Hypothalamus (tissue), 51 donors: ENCODE measurements around the gene ZPLD1.

Experiments
- DNase-seq, 51 donors: peaks; one replicate each; lab custom pipeline; 2025; lab: John Stamatoyannopoulos, UW

ZPLD1 gene

DNA sequence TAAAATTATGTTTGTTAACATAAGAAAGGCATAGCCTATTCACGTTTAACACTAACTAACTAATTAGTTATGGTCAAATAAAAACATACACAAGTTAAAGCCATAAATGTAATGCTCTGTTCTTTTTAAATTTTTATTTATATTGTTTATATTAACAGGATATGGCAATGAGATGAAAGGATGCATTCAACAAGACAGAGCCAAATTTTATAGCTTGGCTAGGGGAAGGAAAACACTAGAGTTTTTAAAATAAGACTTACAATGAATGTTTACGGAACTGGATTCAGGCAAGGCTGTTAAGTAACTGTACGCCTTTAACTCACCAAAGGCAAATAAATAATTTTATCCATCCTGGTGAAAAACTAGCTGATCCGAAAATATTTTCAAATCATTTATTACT, 86.4 kb downstream of the ZPLD1 start:
- DNase-seq = no peak

DNA sequence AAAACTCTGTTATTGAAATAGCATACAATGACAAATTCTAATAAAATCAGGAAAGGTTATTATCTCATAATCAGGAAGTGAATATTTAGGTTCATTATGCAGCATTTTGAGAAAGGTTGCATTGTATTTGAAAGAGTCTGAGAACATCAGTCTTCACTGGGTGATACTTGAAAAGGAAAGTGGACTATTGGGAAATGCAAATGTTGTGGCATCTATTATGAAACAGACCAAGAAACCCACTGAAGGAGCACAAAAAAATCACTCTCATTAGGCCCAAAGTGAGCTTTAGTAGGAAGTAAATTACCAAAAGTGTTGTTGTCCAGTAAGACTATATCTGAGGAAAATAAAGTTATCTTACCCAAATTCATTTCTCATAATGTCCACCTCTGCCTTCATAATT, 90.8 kb downstream of the ZPLD1 start:
- DNase-seq = no peak

DNA sequence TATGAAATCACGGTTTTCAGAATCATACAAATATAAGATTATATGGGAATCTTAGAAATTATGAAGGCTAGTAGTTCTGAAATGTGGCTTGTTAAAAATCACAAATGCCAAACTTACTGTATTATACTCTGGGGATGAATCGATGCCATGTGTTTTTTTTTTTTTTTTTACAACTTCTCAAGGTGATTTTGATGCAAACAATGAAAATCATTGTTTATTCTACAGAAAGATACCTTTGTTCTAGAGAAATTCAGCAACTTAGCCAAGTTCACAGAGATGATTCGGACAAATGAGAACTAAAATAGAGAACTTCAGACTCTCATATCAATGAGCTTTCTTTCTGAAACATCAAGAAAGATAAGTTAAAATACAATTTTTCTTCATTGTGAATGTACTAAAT, 92.0 kb downstream of the ZPLD1 start:
- DNase-seq = no peak

DNA sequence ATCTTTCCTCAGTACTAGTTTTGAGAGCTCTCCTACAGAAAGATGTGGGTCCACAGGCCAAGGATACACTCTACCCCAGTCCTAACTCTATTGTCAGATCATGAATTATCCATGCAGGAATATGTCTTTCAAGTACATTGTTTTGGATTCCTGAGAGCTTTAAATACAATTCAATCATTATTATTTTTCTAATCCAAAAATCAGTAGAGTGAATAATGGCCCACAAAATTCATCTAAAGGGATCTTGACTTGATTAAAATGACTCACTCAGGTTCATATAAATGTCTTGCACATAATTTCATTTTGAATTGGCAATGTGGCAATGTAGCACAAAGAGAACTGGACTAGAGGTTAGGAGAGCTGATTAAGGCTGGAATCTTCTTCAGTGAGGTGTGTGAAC, 93.9 kb downstream of the ZPLD1 start:
- DNase-seq = no peak
